NK-92 treated with Interleukin-12 subunit alpha and Interleukin-12 subunit beta, amount 100 ng/mL, for 24 hours (cell line): Measurements from ENCODE around the gene TEX13C.
"Not testable (repeated sequence)": the region's sequence is repeated elsewhere in the genome, so short reads cannot be mapped to it uniquely, and the experiment has no call there.

Experiments used
- DNase-seq: peaks from one replicate; lab custom pipeline; 2025; lab: John Stamatoyannopoulos, UW

TEX13C gene

GRCh38 chrX:125319646-125320521, at the start of gene TEX13C:
TEX13C (plus strand) TSS chrX:125319871; CDS start chrX:125320120, 249 bp downstream.
- no peak for DNase-seq

GRCh38 chrX:125287282-125287681, 32.4 kb upstream of the TEX13C start:
- DNase-seq = no peak

GRCh38 chrX:125288343-125288742, 31.3 kb upstream of the TEX13C start:
- no peak for DNase-seq

GRCh38 chrX:125289209-125289608, 30.5 kb upstream of the TEX13C start:
- no peak for DNase-seq

- no peak for DNase-seq
These were observed 29.8 kb upstream of the TEX13C start for GRCh38 chrX:125289920-125290319.

- DNase-seq = no peak
These were observed 28.5 kb upstream of the TEX13C start for GRCh38 chrX:125291124-125291523.

GRCh38 chrX:125293850-125294780, 25.6 kb upstream of the TEX13C start:
- DNase-seq = no peak

- DNase-seq = no peak
These were observed 24.3 kb upstream of the TEX13C start for GRCh38 chrX:125295337-125295736.

GRCh38 chrX:125298871-125299270, 20.8 kb upstream of the TEX13C start:
- no peak for DNase-seq

- no peak for DNase-seq
These were observed 13.3 kb upstream of the TEX13C start for GRCh38 chrX:125306335-125306866.

- DNase-seq = no peak
These were observed 11.0 kb upstream of the TEX13C start for GRCh38 chrX:125308653-125309052.

- DNase-seq = not testable (repeated sequence)
These were observed 505 bp upstream of the TEX13C start for GRCh38 chrX:125319166-125319565.

- no peak for DNase-seq
These were observed 2.8 kb downstream of the TEX13C start for GRCh38 chrX:125322431-125322830.

GRCh38 chrX:125326599-125326998, 6.9 kb downstream of the TEX13C start:
- no peak for DNase-seq

GRCh38 chrX:125327891-125328290, 8.2 kb downstream of the TEX13C start:
- no peak for DNase-seq

- DNase-seq = no peak
These were observed 13.9 kb downstream of the TEX13C start for GRCh38 chrX:125333583-125333982.

GRCh38 chrX:125340490-125340889, 20.8 kb downstream of the TEX13C start:
- DNase-seq = no peak

GRCh38 chrX:125374169-125374568, 54.5 kb downstream of the TEX13C start:
- no peak for DNase-seq
